NCI-H2227 (cell line): ENCODE data around the gene SLC9A9.

Experiments
- DNase-seq: peaks from one replicate; lab custom pipeline; 2025; ENCODE audit not compliant: unreplicated experiment; lab: John Stamatoyannopoulos, UW

The SLC9A9 gene

DNA sequence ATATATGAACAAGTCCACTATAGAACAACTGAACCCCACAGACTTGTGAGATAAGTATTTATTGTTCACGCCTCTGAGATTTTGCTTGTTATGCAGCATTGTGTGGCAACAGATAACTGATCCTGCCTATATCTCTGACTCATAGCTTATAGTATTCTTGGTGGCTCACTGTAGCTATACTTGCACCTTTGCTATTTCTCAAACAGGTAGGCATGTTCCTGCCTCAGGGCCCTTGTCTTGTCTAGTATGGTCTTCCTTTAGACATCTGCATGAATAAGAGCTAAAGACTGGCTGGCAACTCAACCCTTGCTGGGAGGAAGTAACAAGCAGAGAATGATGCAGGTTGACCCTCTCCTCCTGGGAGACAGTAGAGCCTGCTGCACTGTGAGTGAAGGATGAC, 472.6 kb downstream of the SLC9A9 start:
- DNase-seq = no peak

DNA sequence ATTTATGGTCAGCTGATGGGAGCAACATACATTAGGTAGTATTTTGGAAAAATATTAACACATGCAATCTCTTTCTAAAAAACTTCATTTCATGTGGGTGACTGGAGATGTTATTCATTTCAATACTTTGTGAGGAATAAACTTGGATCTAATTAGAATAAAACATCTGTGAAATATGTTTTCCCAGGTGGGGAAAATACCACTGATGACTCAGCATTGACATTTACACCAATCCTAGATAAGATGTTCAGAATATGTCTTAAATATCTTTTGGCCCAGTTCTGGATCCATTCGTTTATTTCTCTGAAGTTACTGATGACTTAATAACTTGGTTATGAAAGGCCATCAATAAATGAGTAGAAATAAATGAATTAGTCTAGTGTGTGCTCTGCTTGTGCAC, 481.1 kb downstream of the SLC9A9 start:
- no peak for DNase-seq

DNA sequence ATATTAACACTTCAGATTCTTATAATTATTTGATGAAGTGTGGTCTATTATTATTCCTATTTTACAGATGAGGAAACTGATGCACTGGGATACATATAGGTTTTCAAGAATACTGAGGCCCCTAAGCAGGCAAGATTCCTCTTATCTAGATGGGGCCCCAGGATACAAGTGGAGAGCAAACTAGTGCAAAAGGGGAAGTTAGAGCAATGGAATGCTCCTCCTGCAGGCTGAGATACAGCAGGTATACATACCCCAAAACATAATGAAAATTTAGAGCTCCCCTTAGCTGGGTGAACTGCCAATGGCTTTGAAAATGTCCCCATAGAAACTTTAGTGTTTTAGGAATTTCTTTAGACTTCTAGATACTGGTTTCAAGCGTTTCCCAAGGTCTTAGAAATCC, 481.6 kb downstream of the SLC9A9 start:
- no peak for DNase-seq

DNA sequence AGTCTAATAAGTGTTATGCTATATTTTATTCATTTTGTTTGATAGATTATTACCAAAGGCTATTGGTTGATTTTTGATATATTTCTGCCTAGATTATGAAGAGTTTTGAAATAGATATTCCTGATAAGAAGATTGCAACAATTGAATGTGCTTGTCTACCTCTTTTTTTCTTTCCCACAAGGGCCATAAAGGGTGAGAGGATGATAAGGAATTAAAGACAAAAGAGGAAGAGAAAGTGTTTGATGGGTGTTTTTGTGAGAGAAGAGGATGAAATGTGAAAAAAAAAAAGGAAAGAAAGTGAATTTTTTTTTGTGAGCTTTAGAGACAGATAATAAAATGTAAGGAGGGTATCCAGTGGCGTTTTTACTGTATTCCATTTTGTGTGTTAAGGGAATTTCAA, 484.3 kb downstream of the SLC9A9 start:
- no peak for DNase-seq

DNA sequence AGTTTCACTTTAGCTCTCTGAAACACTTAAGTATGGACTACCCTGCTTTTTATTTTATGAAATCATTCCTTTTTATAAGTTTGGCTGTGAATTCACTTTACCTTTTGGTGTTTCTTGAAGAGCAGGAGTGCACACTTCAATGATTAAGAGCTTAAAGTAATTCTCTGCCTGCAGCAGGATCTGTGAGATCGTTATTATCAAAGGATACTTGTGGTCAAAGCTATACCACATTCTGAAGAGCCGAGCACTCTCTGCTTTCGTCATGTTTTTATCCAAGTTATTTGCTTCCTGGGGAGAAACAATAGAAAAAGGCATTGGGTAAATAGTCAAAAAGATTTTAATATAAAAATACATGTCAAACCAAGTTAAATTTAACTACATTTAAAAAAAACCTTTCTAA, 485.0 kb downstream of the SLC9A9 start:
- no peak for DNase-seq

DNA sequence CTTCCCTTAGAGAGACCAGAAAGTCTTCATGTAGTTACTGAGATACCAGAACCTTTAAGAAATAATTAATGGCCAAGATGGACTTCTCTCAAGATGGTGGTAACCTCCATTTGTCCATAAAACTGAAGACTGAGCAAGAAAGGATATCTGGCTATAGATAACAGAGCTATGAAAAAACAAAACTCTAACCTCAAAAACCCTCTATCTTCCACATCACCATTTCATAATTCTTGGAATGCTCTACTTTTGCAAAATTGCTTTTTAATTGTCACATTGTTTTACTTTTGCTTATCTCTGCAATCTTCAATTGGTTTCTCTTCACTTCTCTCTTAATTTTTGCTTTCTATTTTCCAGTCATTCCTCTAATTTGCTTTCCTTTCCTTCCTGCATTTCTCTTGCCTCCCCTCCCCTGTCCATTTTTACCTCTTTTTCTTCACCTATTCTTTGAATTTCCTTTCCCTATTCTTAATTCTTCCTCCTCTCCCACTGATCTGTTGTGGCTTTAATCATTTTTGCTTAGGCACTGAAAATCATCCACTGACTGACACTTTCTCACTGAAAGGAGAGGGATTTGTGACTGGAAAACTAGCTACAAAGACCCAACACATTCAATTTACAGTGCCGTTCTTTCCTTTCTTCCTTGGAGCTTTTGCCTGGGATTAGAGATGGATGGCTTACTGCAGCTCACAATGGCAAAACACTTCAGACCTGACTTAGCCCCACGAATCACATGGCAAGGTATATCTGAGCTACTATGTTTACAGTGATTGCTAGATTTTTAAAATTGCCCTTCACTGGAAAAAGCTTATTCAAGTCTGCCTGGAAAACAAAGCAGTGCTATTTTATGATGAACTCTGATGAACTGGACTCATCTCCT, 485.9 kb downstream of the SLC9A9 start:
- peak; percentile 12 for DNase-seq

DNA sequence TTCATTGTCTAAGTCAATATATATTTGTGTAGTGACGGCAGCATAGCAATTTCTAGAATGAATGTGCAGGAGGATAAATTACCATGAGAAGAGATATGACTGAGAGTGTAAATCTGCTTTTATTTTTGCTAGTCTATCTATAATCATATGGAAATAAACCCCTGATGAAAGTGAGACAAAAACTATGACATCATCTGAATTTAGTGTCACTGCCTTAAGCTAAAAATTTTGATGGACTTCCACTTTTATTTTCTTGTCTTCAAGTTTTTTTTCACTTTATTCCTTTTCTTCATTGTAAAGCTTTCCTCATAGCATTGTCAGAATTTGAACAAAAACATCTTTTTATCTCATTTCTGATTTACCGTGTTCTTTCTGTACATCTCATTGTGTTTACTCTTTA, 486.7 kb downstream of the SLC9A9 start:
- no peak for DNase-seq

DNA sequence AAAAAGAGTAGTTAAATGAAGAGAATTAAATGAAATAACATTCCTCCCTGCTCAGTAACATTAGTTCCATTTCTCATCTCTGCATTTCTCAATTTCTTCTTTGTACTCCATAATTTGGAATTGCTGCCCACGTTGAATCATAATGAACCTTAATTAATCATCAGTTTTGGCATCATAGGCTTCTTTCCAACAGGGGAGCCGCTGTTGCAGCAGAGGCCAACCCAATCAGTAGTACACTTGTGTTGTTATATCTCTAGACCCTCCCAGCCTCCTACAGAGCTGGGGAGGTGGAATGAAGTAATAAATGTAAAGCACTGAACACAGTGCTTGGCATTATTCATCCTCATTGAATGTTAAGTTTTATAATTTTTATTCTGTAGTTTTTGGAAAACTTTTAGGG, 488.0 kb downstream of the SLC9A9 start:
- no peak for DNase-seq

DNA sequence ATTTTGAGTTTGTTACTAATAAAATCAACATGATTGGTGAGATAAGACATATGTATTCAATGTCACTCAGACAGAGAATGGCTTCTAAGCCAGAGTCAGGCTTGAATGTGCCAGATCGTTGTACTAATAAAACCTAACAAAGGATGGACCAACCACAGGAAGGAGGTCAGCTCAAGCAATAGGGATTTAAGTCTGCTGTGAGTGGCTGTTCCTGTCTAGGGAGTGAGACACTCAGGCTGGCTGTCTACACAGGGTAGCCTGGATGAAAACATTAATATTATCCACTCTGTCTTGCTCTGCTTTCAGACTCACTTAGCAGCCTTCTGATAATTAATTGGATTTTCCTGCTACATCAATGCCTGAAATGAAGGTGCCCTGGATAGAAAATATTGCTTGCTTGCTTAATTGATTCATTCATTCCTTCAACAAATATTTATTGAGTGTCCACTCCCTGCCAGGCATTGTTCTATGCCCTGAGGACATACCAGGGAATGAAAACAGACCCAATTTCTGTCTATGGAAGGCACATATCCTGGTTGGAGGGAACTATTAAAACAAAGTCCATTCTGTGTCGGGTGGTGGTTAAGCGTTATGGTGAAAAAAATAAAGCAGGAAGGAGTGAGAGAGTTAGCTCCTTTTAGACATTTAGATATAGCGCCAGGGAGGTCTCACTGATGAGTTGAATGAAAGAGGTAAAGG, 489.3 kb downstream of the SLC9A9 start:
- DNase-seq = no peak

DNA sequence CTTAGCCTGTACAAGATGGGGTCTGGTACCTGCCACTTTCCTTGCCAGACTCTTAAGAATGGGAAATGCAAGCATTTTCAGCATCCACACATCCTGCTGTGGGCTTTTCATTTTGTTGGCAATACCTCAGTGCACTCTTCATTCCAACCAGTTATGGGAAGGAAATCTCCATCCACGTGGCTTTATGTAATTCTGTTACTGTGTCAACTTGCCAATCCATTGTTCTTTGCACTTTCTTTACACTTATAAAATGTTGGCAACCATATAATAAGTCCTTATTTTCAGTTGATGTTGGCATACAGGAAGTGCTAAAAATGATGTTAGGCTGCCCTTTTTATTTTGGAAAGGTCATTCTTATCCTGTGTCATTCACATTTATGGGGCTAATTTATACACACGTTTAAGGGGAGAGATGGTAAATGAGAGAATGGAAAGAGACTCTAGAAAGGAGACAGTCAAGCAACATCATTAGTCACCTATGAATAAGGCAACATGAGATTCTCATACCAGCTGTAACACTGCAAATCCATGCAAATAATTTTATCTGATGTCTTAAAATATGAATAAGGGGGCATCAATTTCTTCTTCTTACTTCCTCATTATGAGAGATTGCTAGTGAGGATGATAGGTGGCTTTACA, 490.0 kb downstream of the SLC9A9 start:
- no peak for DNase-seq

DNA sequence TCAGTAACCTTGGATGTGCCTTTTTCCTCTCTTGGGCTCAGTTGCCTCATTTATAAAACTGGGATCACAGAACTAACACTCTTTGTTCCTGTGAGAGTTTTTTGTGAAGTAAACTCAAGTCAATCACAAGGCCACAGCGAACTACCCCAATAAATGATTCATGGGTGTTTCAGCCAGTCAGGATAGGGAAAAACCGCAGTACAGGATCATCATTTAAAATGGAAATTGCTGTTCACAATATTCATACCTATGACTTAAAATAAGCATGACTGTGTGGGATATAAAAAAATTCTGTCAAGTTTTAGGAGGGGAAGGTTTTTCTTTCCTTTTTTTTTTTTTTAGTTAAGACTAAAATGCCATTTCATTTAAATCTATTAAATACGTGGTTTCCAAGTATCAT, 490.6 kb downstream of the SLC9A9 start:
- no peak for DNase-seq

DNA sequence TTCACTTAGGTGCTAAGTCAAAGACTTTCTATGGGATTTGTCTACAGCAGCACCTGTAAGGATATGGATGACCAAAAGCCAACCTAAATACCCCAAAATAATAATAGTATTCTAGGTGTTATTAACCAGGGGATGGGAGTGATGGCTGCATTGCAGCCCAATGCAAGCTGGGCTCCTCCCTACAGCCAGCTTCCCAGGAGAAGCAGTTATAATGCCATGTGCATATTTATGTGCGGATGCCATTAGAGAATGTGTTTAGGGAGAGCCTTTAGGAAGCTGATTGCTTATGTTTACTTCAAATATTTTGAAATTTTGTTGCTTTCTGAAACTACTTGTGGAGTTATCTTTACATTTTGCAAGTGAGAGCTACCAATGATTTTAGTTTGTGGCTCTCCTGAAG, 491.4 kb downstream of the SLC9A9 start:
- DNase-seq = no peak

DNA sequence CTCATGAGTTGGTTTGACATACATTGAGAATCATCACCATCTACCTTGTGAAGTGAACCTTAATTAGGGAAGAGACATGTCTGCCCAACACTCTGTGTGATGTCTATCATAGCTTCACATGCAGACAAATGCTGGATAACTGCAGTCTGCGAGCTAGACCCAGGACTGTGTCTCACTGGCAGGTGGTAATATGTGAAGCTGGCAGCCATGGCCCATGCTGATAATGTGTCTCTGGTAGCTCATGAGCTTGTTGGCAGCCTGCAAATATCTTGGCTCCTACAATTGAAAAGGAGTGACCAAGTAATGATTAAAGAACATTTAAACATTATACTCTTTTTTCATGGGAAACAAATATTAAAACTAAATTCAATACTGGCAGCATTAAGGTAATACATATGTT, 493.9 kb downstream of the SLC9A9 start:
- peak; percentile 24 for DNase-seq

DNA sequence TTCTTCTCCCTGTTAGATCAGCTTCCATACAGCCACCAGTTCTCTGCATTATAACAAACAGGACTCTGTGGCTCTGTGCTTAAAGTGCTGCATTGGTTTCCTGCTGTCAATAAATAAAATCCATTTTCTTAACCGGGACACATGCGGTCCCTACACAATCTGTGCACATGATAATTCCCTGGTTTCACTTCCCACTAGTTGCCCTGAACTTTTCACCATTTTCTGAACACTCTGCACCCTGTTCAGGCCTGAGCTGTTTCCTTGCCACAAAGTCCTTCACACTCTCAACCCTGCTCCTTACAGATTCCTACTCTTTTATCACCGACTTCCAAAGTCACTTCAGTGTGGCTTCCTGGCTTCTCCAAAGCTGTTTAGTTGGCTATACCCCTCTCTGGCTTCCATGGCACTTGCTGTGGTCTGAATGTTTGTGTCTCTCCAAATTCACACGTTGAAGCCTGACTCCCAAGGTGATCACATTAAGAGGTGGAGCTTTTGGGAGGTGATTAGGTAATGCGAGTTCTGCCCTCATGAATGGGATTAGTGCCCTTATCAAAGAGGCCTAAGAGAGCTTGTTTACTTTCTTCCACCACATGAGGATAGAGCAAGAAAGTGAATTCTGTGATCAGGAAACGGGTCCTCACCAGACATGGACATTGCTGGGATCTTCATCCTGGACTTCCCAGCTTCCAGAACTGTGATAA, 495.3 kb downstream of the SLC9A9 start:
- no peak for DNase-seq

DNA sequence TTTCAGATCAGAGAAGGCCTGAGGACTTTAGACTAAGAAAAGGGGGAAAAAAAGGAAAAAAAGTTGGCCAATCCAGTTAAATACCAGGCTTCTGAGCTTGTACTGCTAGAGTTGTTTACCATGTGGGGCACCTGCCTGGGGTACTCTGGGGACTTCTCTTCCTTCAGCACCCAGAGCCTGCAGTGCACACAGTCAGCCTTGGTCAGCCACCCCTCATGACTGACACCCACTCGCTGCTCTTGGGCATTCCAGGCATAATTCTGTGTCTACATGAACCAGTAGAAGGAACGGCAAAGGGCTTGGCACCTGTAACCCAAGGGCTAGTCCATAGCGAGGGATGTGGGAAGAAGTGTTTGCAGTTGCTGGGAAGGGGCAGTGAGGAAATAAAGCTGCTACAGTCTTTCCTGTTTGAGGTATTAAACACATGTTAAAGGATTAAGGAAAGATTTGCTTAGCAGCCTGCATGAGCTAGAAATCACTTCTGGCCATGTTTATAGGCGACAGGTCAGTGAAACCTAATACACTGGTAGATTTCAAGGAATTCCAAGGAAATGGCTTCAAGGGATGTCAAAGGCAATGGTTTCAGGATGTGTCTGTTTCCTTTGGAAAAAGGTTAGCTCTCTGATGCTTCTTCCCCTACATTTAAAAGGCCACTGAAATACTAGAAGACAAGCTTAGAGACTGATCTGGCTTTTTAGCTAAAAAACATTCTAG, 496.2 kb downstream of the SLC9A9 start:
- no peak for DNase-seq

DNA sequence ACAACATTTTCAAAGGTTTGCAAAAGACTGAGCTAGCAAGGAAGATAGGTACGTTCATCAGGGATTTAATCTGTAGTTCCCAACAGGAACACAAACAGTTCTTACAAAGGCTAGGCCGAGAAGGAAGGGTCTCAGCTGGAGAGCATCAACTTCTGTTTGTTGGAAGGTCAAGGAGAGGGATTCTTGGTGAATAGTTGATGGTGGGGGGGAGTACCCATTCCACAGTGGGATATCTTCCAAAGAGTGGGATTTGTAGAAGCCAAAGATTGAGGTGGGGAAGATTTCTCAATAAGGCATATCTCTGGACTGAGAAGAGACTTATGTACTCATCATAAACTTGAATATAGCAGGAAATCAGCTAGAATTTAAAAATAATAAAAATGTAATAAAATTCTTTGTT, 496.9 kb downstream of the SLC9A9 start:
- DNase-seq = no peak

DNA sequence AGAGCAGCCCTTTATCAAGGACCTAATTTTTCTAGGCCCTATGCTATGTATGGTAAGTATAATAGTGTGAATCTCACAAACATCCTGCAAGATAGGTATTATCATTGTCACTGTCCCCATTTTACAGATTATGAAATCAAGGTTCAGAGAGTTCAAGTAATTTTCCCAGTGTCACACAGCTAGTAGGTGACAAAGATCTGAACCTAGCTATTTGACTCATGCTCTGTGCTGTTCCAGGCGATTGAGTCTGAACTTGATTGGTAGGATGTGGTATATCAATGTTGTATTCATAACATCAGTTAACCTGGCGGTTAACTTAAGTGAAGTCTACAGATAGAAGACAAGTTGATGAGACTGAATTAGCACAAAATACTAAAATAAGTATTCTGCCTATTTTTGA, 498.8 kb downstream of the SLC9A9 start:
- no peak for DNase-seq

DNA sequence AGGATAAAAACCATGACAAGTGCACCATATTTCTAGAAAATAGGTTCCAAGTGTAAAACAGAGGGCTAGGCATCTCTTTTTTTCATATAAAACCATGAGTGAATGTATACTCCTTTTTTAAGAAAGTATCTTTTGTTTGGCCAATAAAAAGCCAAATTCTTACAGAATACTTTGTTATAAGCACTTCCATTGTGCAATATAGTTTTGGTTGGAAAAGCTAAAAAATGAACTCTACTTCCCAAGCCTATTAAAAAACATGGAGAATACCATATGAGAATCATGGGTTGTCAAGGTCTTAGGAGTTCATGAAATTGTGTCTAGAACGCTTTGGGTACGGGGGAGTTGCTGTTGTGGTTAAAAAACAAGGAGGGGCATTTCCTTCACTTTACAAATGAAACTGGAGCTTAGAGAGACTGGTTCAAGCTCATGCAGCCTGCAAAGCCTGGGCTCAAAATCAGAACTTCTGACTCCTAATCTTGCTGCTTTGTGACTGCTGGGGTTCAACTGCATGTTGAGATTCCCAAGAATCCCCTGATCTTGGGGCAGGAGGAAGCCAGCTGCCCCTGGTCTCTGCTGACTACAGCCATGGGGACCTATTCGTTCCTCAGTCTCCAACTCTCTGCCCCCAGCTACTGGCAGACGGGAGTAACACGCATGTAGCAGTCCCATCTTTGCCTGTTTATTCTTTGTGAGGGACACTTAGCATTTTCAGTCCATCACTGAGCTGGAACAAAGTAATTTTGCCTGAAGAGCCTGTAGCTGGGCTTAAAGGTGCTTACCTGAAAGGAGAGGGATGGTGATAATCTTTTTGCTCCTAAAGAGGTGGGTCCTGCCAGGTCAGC, 499.6 kb downstream of the SLC9A9 start:
- DNase-seq = no peak

DNA sequence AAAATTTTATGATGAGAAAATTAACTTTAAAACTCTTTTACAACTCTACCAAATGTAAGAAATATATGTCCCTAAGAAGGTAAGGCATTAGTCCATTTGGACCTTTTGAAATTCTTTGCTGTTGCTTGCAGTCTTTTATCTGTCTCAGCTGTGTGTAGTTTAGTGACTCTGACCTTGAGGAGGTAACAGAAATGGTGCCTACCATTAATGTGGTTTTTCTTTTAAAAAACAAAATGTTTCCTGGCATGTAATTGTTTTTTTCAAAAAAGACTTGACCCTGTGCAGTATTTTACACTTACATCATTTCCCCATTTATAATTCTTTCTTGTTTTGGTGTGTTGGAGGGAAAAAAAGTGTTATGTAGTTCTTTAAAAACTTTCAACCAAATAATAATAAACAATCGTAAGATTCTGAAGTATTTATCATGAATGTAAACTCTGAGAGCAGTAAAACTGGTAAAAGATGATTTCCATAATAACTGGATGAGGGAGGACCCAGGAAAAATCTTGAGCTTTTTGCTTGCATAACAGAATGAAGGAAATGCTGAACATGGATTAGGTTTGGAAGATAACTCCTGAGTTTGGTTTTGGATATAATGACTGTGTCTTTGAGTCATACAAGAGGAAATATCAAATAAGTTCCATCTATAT, 503.6 kb downstream of the SLC9A9 start:
- no peak for DNase-seq
